GM12878 (cell line): Measurements from ENCODE around the gene SMC3. TPM values are rescaled to one million over a fixed set of nuclear protein-coding genes. Genes with fewer than 3 reads are reported as not detected.

ENCODE experiments used
- ATAC-seq: fragments of 200-7000 bp; cut with Tn5 transposase; 3 replicates; pipeline ENCODE4 v1.9.1; 2020; ENCODE audit warnings: mild to moderate bottlenecking, moderate library complexity
- BruUV-seq: library from RNA; stranded (reverse); fragments of 400-500 nt; replicated peaks from 2 replicates; lab custom pipeline; 2021; lab: Mats Ljungman, UMichigan
- CTCF ChIA-PET: fragments of 300-600 bp; sonication (Branson Sonifier 250); formaldehyde crosslinking; extraction: SDS; loops from one replicate; lab custom pipeline; 2021; ENCODE audit warnings: inconsistent platforms; lab: Yijun Ruan, JAX
- POLR2A ChIA-PET: fragments of 350-600 bp; formaldehyde crosslinking; extraction: SDS; loops from one replicate; lab custom pipeline; 2021; ENCODE audit warnings: inconsistent platforms; lab: Charles Lee
- RAD21 ChIA-PET: fragments of 300-600 bp; sonication (Branson Sonifier 250); formaldehyde crosslinking; loops from one replicate; lab custom pipeline; 2023; ENCODE audit warnings: antibody characterized with exemption; ENCODE audit not compliant: unreplicated experiment; lab: Charles Lee
- SMC1A ChIA-PET: fragments of 300-600 bp; sonication (Branson Sonifier 250); formaldehyde crosslinking; loops from one replicate; lab custom pipeline; 2023; ENCODE audit not compliant: unreplicated experiment, uncharacterized antibody; lab: Charles Lee
- DNase-seq: peaks from one replicate; pipeline ENCODE4 v3.0.0-alpha.2; 2011; ENCODE audit warnings: low read depth, low spot score
- FAIRE-seq: peaks from 3 replicates; lab custom pipeline; 2011; peaks lifted over from hg19 to GRCh38; lab: Jason Lieb, UNC
- H2AFZ ChIP-seq: 2 replicates; pipeline ENCODE4 v1.6.0; 2011; ENCODE audit warnings: low read depth, low read length, control low read depth; ENCODE audit not compliant: control insufficient read depth
- H3K27ac ChIP-seq: 2 replicates; pipeline ENCODE4 v1.5.1; 2011; ENCODE audit warnings: control low read depth; ENCODE audit not compliant: control insufficient read depth, insufficient read depth
- H3K27me3 ChIP-seq, 2 experiments: replicated peaks in 1 of 2; 2 replicates each; pipeline versions ENCODE4 v1.6.0 to v1.6.1; 2011; ENCODE audit warnings: low read length in 1 of 2; ENCODE audit not compliant: control insufficient read depth in 2 of 2, insufficient read depth in 2 of 2
- H3K36me3 ChIP-seq, 2 experiments: 2 replicates each; pipeline ENCODE4 v1.5.1; 2011; ENCODE audit warnings: low read length in 1 of 2; ENCODE audit not compliant: control insufficient read depth in 2 of 2, insufficient read depth in 2 of 2
- H3K4me1 ChIP-seq: 2 replicates; pipeline ENCODE4 v1.6.1; 2011; ENCODE audit warnings: mild to moderate bottlenecking, low read length, moderate library complexity, mixed read lengths; ENCODE audit not compliant: control insufficient read depth, insufficient read depth
- H3K4me2 ChIP-seq: 2 replicates; pipeline ENCODE4 v1.6.0; 2011; ENCODE audit warnings: control low read depth; ENCODE audit not compliant: control insufficient read depth, insufficient read depth
- H3K4me3 ChIP-seq: fragments of 200-600 bp; sonication (generic); 2 replicates; pipeline ENCODE4 v1.5.1; 2016
- H3K79me2 ChIP-seq: 2 replicates; pipeline ENCODE4 v1.6.0; 2011; ENCODE audit warnings: low read length; ENCODE audit not compliant: control insufficient read depth, insufficient read depth
- H3K9ac ChIP-seq: 2 replicates; pipeline ENCODE4 v1.8.0; 2011; ENCODE audit warnings: low read length, control low read depth, mixed read lengths; ENCODE audit not compliant: control insufficient read depth, insufficient read depth
- H3K9me3 ChIP-seq: replicated peaks from 3 replicates; pipeline ENCODE4 v1.5.1; 2011; ENCODE audit warnings: mild to moderate bottlenecking, low read length; ENCODE audit not compliant: control insufficient read depth, insufficient read depth
- H4K20me1 ChIP-seq: 2 replicates; pipeline ENCODE4 v1.6.0; 2011; ENCODE audit not compliant: control insufficient read depth, insufficient read depth
- FOS ChIP-seq: IDR thresholded peaks from 3 replicates; pipeline ENCODE4 v1.6.1; 2011; ENCODE audit warnings: borderline replicate concordance; ENCODE audit not compliant: insufficient read length; ENCODE audit errors: extremely low read depth
- FOXK2 ChIP-seq: fragments of 450-650 bp; IDR thresholded peaks from 2 replicates; pipeline ENCODE4 v1.6.1; 2017; ENCODE audit warnings: mild to moderate bottlenecking, moderate library complexity
- NBN ChIP-seq: fragments of 450-650 bp; IDR thresholded peaks from 2 replicates; pipeline ENCODE4 v1.6.1; 2016
- PAX8 ChIP-seq: fragments of 450-650 bp; IDR thresholded peaks from 2 replicates; pipeline ENCODE4 v1.6.1; 2017; ENCODE audit warnings: mild to moderate bottlenecking, moderate library complexity
- WGBS: methylation state at CpG from one replicate; pipeline ENCODE4 v1.1.6; 2016; ENCODE audit warnings: low lambda C conversion rate; ENCODE audit not compliant: insufficient replicate concordance, insufficient coverage; ENCODE audit errors: missing lambda C conversion rate; 5-methylcytosine and 5-hydroxymethylcytosine counted together
- in situ Hi-C: fragments of 300-500 bp; cut with MboI; formaldehyde crosslinking; loops from 9 replicates; pipeline ENCODE4 v1.14.3; 2018; ENCODE audit warnings: mixed read lengths
- intact Hi-C: fragments of 100-400 bp; cut with micrococcal nuclease; formaldehyde crosslinking; loops from one replicate; pipeline ENCODE4 v1.14.2; 2022; ENCODE audit not compliant: unreplicated experiment
- polyA plus RNA-seq, 11 experiments: library from polyadenylated mRNA; depleted of rRNA in 4 of 11; unstranded in 6 of 11; stranded (reverse) in 5 of 11; fragments of >200 nt; fragmentation: Nextera tagmentation in 4 of 11; fragmentation: Illumina TruSeq in 1 of 11; extraction: Ambion mirVana in 4 of 11; extraction: Trizol in 1 of 11; gene quantifications; 1 replicate in 1 of 11; 2 replicates in 10 of 11; pipeline versions ENCODE4 v1.2.1 to v1.2.3, GENCODE V29; 2011 to 2016; ENCODE audit warnings: inconsistent platforms in 2 of 11, missing spikeins in 2 of 11, low read depth in 1 of 11
- total RNA-seq, 4 experiments: library from RNA; depleted of rRNA in 3 of 4; stranded (reverse); fragments of >200 nt in 3 of 4; fragmentation: Illumina TruSeq in 1 of 4; extraction: Trizol in 1 of 4; gene quantifications; 2 replicates each; pipeline versions ENCODE4 v1.2.1 to v1.2.3, GENCODE V29; 2013 to 2021
- TF ChIP-seq, protein P1 (sequence below), 3 experiments: IDR thresholded peaks in 2 of 3; conservative IDR thresholded peaks in 1 of 3; 2 replicates each; pipeline ENCODE4 v1.5.1; 2011; ENCODE audit warnings: low read depth in 3 of 3, low read length in 3 of 3, mild to moderate bottlenecking in 3 of 3, control low read depth in 2 of 3, moderate library complexity in 2 of 3, inconsistent platforms in 1 of 3, mixed read lengths in 1 of 3; ENCODE audit not compliant: control insufficient read depth in 2 of 3, insufficient read depth in 1 of 3; ENCODE audit errors: extremely low read depth in 1 of 3
- TF ChIP-seq, protein P2 (sequence below): fragments of 450-650 bp; IDR thresholded peaks from 2 replicates; pipeline ENCODE4 v1.6.1; 2014; ENCODE audit warnings: mild to moderate bottlenecking

The SMC3 gene
- total and polyA plus RNA-seq, 10 of the 15 experiments (the other 5 are each of a cell fraction or from before 2014, with no cell fraction given): 30.4 to 123 (median 48.3) TPM

DNA sequence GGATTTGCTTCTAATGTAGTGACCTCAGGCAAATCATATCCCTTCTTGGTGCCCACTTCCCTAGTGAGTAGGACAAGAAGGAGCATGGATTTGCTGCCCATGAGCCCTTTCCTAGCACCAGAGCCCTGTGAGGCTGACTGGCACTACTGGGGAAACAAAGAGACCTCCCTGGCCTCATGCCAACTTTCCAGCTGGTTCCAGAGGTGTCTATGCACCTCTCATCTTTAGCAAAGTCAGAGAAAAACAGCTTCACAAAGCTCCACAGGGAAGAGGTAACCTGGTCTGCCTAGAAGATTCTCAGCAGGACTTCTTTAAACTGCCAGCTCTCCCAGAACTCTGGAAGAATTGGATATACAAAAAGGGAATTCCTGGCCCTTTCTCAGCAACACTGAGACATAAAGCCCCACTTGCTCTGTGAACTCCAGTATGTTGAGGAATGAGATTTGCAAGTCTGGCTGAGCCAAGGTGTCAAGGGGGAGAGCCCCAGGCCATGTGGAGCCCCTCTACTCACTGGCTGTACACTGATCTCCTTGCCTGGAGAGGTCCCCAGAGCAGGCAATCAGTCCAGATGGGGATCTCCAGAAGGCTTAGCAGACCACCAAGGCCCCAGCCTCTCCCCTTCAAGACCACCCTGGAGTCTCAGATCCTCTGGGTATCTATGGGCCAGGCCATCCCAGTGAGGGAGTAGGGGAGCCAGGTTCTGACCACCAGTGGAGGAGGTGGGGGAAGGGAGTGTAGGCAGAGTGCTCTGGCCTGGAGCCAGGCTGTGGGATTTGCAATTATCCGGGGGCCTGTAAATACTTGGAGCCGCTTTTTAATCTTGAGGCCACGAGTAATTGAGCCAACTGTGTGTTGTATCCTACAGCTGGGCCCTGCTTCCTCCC is 52.3 kb downstream of the SMC3 start:
- no TSS peak for BruUV-seq
- in situ Hi-C loops (loop anchor here (25.0 kb wide), 1 partner anchor 1518 kb away; no protein-coding TSS in a partner anchor), intact Hi-C loops (loop anchor here (10.0 kb wide), 1 partner anchor 395 kb away; no protein-coding TSS in a partner anchor)
- FAIRE-seq: no peak
- SMC1A ChIA-PET: interaction anchor here (0.7 to 2.4 kb wide), 6 partner anchors 7 to 53 kb away, joined by 3 to 11 read pairs (median 4); no protein-coding TSS in a partner anchor
- no peak overlapping the region for H3K4me2 ChIP-seq
- H4K20me1 ChIP-seq: no peaks in the 10 kb centered on the region
- POLR2A ChIA-PET: interaction anchor here (0.6 to 1.0 kb wide), 2 partner anchors 19 to 146 kb away, joined by 3 to 4 read pairs; no protein-coding TSS in a partner anchor
- H3K4me3 ChIP-seq: no peak overlapping the region
- H3K27ac ChIP-seq: no peak overlapping the region
- TF ChIP-seq FOS (no peak), PAX8 (no peak), NBN (no peak), FOXK2 (no peak)
- TF ChIP-seq, protein P1, sequence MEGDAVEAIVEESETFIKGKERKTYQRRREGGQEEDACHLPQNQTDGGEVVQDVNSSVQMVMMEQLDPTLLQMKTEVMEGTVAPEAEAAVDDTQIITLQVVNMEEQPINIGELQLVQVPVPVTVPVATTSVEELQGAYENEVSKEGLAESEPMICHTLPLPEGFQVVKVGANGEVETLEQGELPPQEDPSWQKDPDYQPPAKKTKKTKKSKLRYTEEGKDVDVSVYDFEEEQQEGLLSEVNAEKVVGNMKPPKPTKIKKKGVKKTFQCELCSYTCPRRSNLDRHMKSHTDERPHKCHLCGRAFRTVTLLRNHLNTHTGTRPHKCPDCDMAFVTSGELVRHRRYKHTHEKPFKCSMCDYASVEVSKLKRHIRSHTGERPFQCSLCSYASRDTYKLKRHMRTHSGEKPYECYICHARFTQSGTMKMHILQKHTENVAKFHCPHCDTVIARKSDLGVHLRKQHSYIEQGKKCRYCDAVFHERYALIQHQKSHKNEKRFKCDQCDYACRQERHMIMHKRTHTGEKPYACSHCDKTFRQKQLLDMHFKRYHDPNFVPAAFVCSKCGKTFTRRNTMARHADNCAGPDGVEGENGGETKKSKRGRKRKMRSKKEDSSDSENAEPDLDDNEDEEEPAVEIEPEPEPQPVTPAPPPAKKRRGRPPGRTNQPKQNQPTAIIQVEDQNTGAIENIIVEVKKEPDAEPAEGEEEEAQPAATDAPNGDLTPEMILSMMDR (IDR thresholded peaks at IDR 0.05 in 2 of 3, conservative IDR thresholded peaks at IDR 0.05 in 1 of 3; ENCODE audit: control insufficient read depth in 2 of 3, extremely low read depth in 1 of 3, insufficient read depth in 1 of 3, low read depth in 3 of 3, low read length in 3 of 3): no peak
- TF ChIP-seq, protein P2, sequence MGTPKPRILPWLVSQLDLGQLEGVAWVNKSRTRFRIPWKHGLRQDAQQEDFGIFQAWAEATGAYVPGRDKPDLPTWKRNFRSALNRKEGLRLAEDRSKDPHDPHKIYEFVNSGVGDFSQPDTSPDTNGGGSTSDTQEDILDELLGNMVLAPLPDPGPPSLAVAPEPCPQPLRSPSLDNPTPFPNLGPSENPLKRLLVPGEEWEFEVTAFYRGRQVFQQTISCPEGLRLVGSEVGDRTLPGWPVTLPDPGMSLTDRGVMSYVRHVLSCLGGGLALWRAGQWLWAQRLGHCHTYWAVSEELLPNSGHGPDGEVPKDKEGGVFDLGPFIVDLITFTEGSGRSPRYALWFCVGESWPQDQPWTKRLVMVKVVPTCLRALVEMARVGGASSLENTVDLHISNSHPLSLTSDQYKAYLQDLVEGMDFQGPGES: no peak
- 59% methylated on average over 3 of the region's 3 CpGs for WGBS
- RAD21 ChIA-PET: interaction anchor here (1.2 kb wide), 2 partner anchors 7 to 9 kb away, joined by 3 to 4 read pairs; no protein-coding TSS in a partner anchor
- no peaks in the 10 kb centered on the region; the same call in 2 of the 3 replicates for H3K9me3 ChIP-seq
- ATAC-seq: no peak
- no peak overlapping the region for H2AFZ ChIP-seq
- H3K27me3 ChIP-seq: no peaks in the 10 kb centered on the region
- no peaks in the 10 kb centered on the region for H3K36me3 ChIP-seq
- no peak for DNase-seq
- peaks cover 5% of the 10 kb centered on the region for H3K4me1 ChIP-seq
- CTCF ChIA-PET: interaction anchor here (0.8 to 2.0 kb wide), 8 partner anchors 9 to 61 kb away, joined by 3 to 7 read pairs (median 4); no protein-coding TSS in a partner anchor
- no peak overlapping the region for H3K9ac ChIP-seq
- H3K79me2 ChIP-seq: no peaks in the 10 kb centered on the region
